Measurements from ENCODE around the gene PNMA6E.

GRCh38 chrX:153441296-153441695 is 40.1 kb upstream of the PNMA6E start:
- TF ChIP-seq CTCF (IDR thresholded peaks at IDR 0.05; ENCODE audit: low read depth, low read length, poor library complexity, severe bottlenecking) (no peak), EZH2phosphoT487 (IDR thresholded peaks at IDR 0.05; ENCODE audit: borderline replicate concordance, low read length) (no peak)
